Inferior parietal cortex (tissue), 1 donor: ENCODE data around the gene NUAK1.

Source experiments
- DNase-seq: peaks from one replicate; pipeline ENCODE4 v3.0.0-alpha.2; 2016; ENCODE audit errors: extremely low spot score

NUAK1 gene

DNA sequence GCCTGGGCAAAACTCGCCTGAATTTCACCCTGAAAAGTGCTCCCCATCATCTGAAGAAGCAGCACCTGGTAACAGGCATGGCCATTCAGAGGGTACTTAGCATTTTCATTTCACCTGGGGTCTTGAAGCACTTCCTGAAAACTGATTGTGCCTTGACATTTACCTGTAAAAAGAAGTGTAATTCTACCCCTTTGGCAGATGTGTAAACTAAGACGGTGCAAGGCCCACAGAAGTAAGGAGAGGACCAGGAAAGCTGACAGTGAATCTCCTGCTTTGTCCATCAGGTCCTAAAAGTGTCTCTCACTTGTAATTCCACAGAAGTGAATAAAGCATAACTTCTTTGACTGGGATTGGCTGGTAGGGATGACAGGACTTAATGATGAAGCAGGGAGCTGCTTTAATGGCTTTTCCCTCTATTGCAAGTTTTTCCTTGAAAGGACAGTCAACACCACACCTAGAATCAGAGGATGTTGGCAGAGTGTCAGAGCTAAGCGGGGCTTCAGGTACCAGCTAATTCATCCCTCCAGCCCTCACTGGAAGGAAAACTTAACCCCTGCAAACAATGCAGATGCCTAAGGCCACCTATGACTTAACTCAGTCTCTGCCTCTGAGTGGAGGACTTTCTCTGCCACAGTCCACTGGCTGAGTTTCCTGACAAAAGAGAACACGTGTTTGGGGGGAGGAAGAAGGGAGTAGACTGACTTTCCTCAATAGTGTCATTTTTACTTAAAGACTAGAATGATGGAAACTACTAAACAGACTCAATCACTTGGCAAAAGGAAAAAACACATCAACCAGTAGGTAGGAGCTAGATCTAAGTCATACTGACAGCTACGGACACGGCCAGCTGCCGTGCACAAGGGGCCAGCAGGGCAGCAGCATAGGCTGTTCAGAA is 74.7 kb downstream of the NUAK1 start:
- DNase-seq = no peak

DNA sequence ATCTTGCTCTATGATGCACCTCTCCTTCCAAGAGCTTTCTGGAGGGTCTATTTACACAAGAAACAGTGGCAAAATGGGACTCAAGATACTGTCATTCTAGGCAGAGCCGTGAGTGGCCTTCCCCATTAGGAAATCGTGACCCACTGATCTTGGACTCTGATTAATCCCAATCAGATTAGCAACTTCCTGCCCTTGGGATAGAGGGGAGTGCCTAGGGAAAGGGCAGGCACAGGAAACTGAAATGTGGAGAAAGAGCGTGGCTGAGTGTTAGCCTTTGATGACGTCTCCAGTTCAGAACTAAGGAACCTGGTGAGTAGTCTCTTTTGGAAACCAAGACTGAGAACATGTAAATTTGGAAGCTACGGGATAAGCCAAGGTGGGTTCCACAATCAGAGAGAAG is 76.1 kb downstream of the NUAK1 start:
- DNase-seq = no peak

DNA sequence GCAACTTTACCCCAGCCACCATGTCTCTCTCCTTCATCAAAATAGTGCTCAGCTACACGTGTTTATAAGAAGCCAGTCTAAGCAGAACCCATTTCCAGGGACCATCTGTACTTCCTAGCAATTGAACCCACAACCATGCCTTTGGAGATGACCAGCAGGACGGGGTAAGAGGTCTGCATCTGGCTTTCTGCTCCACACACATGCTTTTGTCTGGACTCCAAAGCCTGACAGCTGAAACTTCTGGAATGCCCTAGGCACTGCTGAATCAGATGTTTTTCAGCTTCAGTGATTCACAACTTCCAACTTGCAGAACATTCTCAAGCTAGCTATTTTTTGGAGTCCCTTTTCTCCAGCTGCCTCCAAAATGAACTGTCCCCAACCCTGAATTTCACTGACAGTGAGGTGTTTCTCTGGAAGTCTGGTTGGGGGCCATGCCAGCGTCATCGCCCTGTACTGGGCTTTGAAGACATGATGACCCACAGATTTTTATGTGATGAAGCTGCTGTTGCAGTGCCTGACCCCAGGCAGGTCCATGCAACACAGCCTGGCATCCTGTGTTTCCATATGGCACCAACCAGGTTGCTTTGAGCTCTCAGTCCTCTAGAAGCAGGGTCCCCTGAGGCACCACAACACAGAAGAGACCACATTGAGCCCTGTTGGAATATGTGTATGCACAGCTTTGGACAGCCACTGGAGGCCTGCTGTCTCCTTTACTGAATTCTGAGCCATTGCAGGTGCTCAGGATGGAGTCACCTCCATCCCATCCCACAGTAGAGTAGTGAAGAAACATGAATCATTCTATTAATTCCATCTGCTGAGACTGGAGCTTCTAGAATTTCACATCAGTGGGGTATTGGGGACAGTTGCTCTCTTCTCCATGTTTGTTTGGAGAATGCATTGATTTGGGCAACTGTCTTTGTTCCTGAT is 80.2 kb downstream of the NUAK1 start:
- DNase-seq = no peak

DNA sequence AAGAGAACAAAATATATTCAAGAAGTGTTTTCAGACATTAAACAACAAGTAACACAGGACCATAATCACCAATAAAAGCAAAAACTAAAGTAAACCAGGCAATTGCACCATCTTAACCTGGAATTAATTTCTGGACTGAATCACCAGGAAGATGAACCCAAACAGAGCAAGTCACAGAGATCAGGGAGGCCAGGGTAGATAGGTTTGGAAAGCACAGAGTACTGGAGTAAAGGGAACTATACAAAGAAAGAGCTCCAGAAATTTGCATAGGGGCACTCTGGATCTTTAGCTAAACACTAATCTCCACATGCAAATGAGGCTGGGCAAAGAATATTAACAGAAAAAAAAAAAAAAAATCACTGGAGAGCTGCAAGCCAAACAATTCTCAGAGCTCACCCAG is 84.7 kb downstream of the NUAK1 start:
- no peak for DNase-seq

DNA sequence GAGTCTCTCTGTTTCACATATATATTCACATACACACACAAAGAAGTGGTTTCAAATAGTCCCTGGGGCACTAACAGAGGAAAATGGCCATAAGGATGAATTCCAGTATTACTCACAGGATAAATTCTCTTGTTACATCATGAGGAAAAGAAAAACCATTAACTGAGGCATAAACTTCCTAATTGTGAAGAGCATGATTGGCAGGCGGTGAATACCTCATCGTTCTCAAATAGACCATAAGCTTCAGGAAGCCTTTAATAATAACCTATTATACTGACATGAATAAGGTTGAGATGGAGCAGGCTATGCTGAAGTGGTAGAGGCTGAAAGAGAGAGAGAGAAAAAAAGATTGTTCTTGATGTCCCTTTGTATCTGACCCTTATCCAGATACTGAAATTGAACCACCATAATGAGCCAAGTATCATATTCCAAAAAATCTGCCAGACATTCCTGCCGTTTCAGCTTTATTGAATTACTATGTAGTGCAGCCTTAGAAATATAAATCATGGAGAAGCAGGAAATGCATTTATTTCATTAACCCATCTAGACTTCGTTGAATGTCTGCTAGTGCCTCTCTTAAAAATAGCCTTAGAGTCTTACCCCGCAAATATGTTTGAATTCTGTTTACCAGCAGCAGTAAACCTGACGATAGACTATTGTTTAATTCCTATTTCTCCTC is 86.8 kb downstream of the NUAK1 start:
- DNase-seq = no peak

DNA sequence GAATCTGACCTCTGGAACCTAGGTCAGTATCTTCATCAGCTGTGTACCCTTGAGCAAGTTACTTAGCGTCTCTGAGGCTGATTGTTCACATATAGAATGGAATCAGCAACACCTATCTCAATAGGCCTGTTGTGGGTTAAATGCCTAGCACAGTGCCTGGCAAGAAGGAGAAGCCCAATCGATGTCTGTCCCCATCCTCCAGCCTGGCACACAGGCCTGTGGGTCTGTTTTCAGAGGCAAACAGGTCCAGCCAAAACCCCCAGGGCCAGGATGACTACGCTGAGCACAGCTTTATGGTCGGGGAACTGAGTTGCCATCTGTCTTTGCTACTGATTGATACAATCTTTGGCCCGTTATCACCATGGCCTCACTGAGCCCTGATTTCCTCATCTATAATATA is 89.2 kb downstream of the NUAK1 start:
- DNase-seq = no peak

DNA sequence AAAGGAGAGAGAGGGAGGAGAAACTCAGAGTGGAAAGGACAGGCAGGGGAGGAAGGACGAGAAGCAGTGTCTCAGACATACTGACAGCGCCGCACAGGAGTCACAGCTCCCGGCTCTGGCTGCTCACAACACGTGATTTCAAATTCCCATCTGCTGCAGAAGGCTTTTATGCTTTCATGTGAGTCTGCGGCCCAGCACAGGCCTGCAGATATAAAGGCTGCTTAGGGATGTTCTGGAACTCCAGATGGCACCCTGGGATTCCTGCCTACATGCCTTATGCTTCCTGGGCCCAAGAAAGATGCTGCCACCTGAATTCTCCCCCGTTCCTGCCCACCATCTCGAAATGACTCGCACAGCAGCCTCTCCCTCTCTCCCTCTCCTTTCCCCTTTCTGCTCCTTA is 89.6 kb downstream of the NUAK1 start:
- DNase-seq = peak; percentile 82

DNA sequence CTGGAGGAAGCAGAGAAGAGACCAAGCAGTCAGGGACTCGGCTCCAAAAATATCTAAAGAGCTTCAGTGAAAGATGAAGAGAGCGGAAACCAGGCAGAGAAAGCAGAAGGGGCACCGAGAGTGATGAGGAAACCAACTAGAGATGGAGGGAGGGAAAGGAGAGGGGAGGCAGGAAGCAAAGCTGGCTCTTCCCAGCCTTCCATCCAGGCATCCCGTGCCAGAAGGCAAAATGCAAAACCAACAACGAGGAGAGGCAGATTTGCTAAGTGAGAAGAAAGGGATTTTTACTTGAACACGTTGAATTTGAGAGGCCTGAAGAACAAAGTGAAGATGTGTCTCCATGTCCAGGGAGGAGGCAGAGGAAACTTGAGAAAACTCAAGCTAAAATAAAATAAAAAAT is 90.1 kb downstream of the NUAK1 start:
- no peak for DNase-seq

DNA sequence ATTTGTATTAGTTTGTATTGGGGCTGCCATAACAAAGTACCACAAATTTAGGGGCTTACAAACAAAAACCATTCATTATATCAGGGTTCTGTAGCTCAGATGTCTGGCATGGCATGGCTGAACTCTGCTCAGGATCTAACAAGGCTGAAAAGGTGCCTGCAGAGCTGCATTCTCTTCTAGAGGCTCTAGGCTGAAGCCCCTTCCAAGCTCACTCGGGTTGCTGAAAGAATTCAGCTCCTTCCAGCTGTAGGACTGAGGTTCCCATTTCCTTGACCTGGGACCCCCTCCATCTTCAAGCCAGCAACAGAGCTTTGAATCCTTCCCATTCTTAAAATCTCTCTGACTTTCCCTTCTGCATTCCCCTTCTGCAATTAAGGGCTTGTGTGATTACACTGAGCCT is 90.7 kb downstream of the NUAK1 start:
- DNase-seq = no peak

DNA sequence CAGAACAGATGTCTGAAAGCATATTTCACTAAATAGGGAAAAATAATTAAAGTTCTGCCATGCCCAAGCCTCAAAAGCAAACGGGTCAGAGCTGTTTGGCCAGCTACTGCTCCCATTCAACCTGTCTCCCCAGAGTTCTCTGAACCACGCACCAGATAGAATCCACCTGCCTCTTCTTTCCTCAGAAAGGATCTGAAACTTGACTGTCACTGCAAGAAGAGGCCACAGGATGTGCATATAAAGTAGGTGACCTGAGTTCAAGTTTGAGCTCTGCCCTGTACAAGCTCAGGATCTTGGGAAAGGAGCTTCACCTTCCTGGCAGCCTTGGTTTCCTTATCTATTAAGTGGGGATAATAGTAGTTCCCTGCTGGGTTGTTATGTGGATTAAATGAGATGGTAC is 91.8 kb downstream of the NUAK1 start:
- no peak for DNase-seq

DNA sequence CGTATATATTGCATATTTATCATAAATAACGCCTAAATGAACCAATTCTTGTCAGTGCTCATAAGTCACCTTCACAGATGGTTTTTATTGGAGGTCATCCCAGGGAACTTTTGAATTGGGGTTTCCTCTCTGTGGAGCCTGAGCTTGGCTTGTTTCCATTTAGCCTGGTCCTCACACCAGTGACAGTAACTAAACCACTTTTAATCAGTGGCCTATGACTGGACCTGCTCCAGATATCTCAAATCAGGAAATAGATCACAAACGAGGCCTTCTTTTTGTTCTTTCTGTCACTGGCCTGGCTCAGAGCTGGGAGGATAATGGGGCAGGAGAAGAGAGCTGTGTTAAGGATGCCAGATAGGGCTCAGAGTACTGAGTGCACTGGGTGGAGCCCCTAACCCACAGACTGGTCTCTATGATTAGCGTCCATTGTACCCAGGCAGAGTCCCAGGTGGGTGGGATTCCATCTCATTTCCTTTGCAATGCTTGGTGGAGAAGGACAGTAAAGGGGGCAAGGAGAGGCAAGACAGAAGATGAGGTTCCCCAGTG is 92.4 kb downstream of the NUAK1 start:
- no peak for DNase-seq

DNA sequence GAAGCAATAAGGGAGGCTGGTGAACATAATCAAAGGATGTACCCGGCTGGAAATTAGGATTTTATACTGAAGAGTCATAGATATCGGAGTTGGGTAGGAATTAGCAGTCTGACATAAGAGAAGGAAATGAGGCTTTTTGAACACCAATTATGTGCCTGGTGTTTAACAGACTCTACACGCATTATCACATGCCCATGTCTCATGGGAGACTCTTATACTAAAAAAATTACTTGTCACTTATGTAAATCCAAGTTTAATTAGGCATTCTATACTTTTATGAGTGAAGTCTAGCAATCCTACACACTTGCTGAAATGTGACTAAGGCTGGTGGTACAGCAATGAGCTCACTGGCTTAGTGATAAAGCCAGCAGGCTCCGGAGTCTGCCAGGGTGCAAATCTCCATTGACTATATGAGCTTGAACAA is 93.5 kb downstream of the NUAK1 start:
- DNase-seq = peak; percentile 45

DNA sequence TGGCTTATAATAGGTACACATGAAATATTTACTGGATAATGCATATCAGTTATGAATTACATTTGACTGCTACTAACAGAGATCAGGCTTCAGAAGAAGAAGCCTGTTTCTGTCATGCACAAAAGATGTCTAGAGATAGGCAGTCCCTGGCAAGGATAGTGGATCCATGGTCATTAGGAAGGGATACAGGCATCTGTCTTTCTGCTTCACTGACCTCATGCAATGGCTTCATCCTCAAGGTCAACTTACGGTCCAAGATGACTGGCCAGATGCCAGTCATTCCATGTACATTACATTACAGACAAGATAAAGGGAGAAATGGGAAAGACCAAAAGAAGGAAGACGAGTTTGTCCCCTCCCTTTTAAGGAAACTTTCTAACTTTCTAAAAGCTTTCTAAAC is 94.0 kb downstream of the NUAK1 start:
- no peak for DNase-seq

DNA sequence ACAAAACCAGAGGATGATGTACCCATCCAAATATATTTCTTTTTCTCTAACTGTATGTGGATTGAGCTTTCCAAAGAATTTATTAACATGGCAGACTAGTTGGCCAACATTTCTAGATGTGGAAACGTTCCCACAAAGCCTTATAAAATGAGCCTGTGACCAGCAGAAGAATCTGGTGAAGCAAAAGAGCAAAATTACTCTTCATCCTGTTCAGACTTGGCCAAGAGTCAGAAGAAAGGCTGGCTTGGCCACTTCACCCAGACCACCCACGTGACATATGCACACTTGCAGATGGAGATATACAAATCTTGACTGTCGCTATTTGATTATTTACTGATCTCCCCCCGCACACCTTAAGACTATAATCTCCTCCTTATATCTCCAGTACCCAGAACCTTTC is 96.7 kb downstream of the NUAK1 start:
- DNase-seq = no peak

DNA sequence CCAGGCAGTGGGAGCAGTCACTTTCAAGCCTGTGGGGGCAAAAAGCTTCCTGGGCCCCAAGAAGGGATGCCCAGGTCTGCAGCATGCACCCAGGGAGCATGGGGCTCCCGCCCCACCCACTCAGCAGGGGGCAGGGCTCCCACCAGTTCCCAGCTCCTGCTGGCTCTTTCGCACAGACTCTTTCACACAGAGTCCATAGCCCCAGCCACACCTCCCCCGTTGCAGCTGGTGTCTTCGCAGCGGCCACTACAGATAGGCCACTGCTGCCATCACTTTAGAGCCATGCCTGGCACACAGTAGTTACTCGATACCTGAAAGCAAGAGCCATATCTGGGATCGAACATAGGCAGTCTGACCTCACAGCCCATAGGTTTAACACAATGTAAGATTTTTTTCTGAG is 98.2 kb downstream of the NUAK1 start:
- no peak for DNase-seq

DNA sequence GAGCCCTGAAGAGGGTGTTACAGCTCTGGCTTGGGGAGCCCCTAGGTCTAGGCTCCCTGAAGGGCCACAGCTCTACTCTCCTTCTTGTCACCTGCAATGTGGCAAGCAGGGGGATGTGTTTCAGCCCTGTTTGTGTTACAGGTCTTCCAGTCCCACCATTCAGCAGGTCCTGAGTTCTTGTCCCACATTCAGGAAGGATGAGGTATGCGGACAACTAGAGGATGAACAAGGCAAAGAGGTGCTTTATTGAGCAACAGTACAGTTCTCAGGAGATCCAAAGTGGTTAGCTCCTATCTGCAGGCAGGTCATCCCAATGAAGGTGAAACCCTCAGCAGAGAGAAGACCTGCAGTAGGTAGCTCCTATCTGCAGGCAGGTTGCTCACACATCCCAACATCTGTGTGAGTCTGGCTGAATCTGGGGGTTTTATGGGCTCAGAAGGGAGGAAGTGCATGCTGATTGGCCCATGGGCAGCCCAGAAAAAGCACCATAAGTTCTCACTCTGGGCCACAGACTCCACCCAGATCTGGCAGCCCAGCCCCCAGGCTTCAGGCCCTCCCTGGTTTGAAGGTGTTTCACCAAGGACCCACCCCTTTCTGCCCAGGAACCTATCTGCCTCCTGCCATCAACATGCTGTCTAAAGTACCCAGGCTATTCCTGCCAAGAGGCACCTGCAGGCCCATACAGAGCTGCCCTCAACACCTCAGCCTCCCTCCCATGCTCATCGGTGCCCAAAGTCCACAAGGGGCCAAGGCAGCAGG is 98.9 kb downstream of the NUAK1 start:
- DNase-seq = no peak

DNA sequence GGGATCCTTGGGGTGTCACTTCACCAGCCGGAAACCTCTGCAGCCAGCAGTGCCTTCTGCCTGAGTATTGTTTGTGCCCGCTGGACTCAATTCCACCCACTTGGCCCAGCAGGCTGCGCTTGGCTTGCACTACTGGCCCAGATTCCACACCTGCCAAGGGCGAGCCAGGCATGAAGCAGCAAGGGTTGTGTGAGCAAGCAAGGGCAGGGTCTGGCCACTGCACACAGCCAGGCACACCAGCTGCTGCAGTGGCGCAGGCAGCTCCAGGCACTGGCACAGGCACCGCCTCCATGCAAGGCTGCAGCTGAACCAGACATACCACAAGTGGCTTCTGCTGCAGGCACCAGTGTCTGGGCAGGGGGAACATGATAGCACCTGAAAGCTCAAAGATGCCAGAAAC is 99.5 kb downstream of the NUAK1 start:
- DNase-seq = no peak

DNA sequence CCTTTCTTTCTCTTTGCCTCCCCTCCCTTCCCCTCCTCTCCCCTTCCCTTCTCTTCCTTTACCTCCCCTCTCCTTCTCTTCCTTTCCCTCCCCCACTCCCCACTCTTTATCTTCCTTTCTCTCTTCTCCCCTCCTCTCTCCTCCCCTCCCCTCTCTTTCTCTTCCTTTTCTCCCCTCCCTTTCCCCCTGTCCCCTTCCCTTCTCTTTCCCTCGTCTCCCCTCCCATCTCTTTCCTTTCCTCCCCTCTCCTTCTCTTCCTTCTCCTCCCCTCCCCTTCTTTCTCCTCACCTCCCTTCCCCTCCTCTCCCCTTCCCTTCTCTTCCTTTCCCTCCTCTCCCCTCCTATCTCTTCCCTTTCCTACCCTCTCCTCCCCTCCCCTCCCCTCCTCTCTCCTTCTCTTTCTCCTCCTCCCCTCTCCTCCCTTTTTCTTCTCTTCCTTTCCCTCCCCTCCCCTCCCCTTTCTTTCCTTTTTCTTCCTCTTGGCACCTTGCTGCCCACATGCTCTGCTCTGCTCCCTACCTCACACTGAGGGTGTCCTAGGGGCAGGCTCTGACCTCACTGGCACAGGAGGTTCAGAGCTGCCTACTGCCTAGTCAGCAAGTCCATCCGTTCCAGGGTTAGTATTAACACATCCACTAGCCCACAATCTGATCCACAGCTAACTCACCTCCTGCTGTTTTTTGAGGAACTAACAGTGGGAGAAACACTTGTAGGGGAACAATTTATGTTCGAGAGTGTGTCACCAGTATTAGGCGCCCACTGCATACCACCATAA is 101.0 kb downstream of the NUAK1 start:
- no peak for DNase-seq

DNA sequence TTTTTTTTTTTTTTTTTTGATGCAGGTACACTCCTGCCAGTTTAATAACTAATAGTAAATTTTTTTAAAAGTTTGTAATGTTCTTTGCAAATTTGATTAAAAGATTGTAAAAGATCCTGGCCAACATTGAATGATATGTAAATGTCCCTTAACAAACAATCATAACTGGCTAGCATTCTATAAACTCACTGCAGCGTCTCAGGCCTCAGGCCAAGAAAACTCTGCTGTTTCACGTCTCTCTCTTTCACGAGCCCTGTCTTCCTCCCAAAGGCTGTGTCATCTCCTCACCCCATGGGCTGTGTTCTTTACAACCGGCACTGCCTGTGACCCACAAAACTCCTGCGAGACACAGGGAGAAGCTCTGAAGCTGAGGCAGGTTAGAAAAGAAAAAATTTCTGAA is 103.3 kb downstream of the NUAK1 start:
- DNase-seq = no peak

DNA sequence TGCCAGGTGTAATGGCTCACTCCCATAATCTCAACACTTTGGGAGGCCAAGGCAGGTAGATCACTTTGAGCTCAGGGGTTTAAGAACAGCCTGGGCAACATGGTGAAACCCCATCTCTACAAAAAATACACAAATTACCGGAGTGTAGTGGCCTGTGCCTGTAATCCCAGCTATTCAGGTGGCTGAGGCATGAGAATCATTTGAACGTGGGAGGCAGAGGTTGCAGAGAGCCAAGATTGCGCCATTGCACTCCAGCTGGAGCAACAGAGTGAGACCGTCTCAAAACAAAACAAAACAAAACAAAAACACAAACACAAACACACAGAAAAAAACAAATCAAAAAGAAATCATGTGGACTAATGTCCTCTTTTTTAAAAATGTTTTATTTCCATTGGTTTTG is 104.4 kb downstream of the NUAK1 start:
- DNase-seq = no peak
